Measurements from ENCODE around the gene KCNQ5. TPM values are rescaled to one million over a fixed set of nuclear protein-coding genes. Genes with fewer than 3 reads are reported as not detected.

KCNQ5 gene
- total RNA-seq, 4 donors from 2014 or later = 0.30 to 0.57 (median 0.42) TPM; not detected in 1

- Histone ChIP-seq H3K36me3 (no peaks in the 10 kb centered on the region), H3K4me3 (no peak overlapping the region), H3K27me3 (no peaks in the 10 kb centered on the region), H3K27ac (no peak overlapping the region), H3K4me1 (no peaks in the 10 kb centered on the region), H3K9me3 (no peaks in the 10 kb centered on the region)
- WGBS = 71% methylated on average over 2 of the region's 2 CpGs
- no peak for DNase-seq (ENCODE audit: low spot score in 2 of 2)
- TF ChIP-seq EP300 (IDR thresholded peaks at IDR 0.05) (no peak), CTCF (IDR thresholded peaks at IDR 0.05) (no peak), POLR2A (IDR thresholded peaks at IDR 0.05) (no peak), POLR2AphosphoS5 (IDR thresholded peaks at IDR 0.05) (no peak)
These were observed 207.0 kb downstream of the KCNQ5 start for GRCh38 chr6:72828904-72829303.

- no peaks in the 10 kb centered on the region for H3K9me3 ChIP-seq
- DNase-seq (ENCODE audit: low spot score in 2 of 2) = no peak
- H3K27ac ChIP-seq = no peak overlapping the region
- 61% methylated on average over 3 of the region's 3 CpGs for WGBS
- no peaks in the 10 kb centered on the region for H3K27me3 ChIP-seq
- no peaks in the 10 kb centered on the region for H3K4me1 ChIP-seq
- H3K4me3 ChIP-seq = no peak overlapping the region
- no peaks in the 10 kb centered on the region for H3K36me3 ChIP-seq
- TF ChIP-seq POLR2AphosphoS5 (IDR thresholded peaks at IDR 0.05) (no peak), EP300 (IDR thresholded peaks at IDR 0.05) (no peak), POLR2A (IDR thresholded peaks at IDR 0.05) (no peak), CTCF (IDR thresholded peaks at IDR 0.05) (no peak)
These were observed 210.4 kb downstream of the KCNQ5 start for GRCh38 chr6:72832271-72832670.

GRCh38 chr6:72835749-72836148, 213.9 kb downstream of the KCNQ5 start:
- no peaks in the 10 kb centered on the region for H3K36me3 ChIP-seq
- TF ChIP-seq EP300 (IDR thresholded peaks at IDR 0.05) = no peak
- TF ChIP-seq POLR2A (IDR thresholded peaks at IDR 0.05) = no peak
- no peak for TF ChIP-seq CTCF (IDR thresholded peaks at IDR 0.05)
- no peak for TF ChIP-seq POLR2AphosphoS5 (IDR thresholded peaks at IDR 0.05)
- H3K27me3 ChIP-seq = no peaks in the 10 kb centered on the region
- no peak for DNase-seq (ENCODE audit: low spot score in 2 of 2)
- 55% methylated on average over 1 of the region's 1 CpG for WGBS
- no peak overlapping the region for H3K27ac ChIP-seq
- H3K9me3 ChIP-seq = no peaks in the 10 kb centered on the region
- no peak overlapping the region for H3K4me3 ChIP-seq
- H3K4me1 ChIP-seq = no peaks in the 10 kb centered on the region

- H3K36me3 ChIP-seq = no peaks in the 10 kb centered on the region
- DNase-seq (ENCODE audit: low spot score in 2 of 2) = no peak
- no peaks in the 10 kb centered on the region for H3K4me1 ChIP-seq
- 95% methylated on average over 1 of the region's 1 CpG for WGBS
- no peak overlapping the region for H3K4me3 ChIP-seq
- H3K27me3 ChIP-seq = no peaks in the 10 kb centered on the region
- no peak overlapping the region for H3K27ac ChIP-seq
- no peak for TF ChIP-seq POLR2A (IDR thresholded peaks at IDR 0.05)
- no peak for TF ChIP-seq CTCF (IDR thresholded peaks at IDR 0.05)
- no peak for TF ChIP-seq POLR2AphosphoS5 (IDR thresholded peaks at IDR 0.05)
- TF ChIP-seq EP300 (IDR thresholded peaks at IDR 0.05) = no peak
- H3K9me3 ChIP-seq = no peaks in the 10 kb centered on the region
These were observed 215.1 kb downstream of the KCNQ5 start for GRCh38 chr6:72836971-72837370.

GRCh38 chr6:72841195-72841594, 219.3 kb downstream of the KCNQ5 start:
- no peak for TF ChIP-seq POLR2A (IDR thresholded peaks at IDR 0.05)
- no peak for TF ChIP-seq POLR2AphosphoS5 (IDR thresholded peaks at IDR 0.05)
- no peak for TF ChIP-seq CTCF (IDR thresholded peaks at IDR 0.05)
- TF ChIP-seq EP300 (IDR thresholded peaks at IDR 0.05) = no peak
- Histone ChIP-seq H3K4me3 (no peak overlapping the region), H3K27me3 (no peaks in the 10 kb centered on the region), H3K9me3 (no peaks in the 10 kb centered on the region), H3K36me3 (no peaks in the 10 kb centered on the region), H3K27ac (no peak overlapping the region), H3K4me1 (no peaks in the 10 kb centered on the region)
- DNase-seq (ENCODE audit: low spot score in 2 of 2) = no peak
- WGBS = 78% methylated on average over 2 of the region's 2 CpGs

Measured in suprapubic skin (tissue), 4 donors.